ENCODE data around the gene CSE1L. TPM values are rescaled to one million over a fixed set of nuclear protein-coding genes. Genes with fewer than 3 reads are reported as not detected.
"Not testable (repeated sequence)": the region's sequence is repeated elsewhere in the genome, so short reads cannot be mapped to it uniquely, and the experiment has no call there.

Gene CSE1L
- total RNA-seq, 2 donors from 2014 or later, result 54.7 to 61.3 TPM

- no peak overlapping the region for H3K27ac Mint-ChIP-seq
Measured at GRCh38 chr20:49034070-49034732, 11.9 kb upstream of the CSE1L start.

DNA sequence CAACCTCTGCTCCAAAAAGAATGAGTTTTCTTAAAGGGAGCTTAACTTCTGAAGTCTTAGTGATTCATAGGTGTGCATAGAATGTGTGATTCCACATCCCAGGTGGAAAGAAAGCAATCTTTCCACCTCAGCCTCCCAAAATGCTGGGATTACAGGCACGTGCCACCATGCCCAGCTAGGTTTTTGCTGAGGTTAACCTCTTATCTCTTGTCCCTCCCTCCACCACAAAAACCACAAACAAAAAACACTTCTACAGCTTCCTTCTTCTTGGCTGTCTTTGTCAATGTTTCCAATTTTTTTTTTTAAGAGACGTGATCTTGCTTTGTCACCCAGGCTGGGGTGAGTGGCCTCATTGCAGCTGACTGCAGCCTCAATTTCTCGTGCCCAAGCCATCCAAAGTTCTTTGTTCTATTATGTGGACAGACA lies 8.1 kb upstream of the CSE1L start:
- H3K9me3 Mint-ChIP-seq, result no peaks in the 10 kb centered on the region
- H3K27me3 Mint-ChIP-seq (ENCODE audit: low read depth), result no peaks in the 10 kb centered on the region
- no peak overlapping the region for H3K27ac Mint-ChIP-seq
- DNase-seq (peak in 1 of 2 donors; percentile 16), ATAC-seq (replicated peaks in 1 of 2) (peak; percentile 68 to 69)
- H3K36me3 Mint-ChIP-seq (ENCODE audit: insufficient read depth in 2 of 2), result peaks cover 0 to 3% of the 10 kb centered on the region in 2 donors
- H3K4me1 Mint-ChIP-seq (ENCODE audit: low read depth), result peaks cover 19% of the 10 kb centered on the region
- H3K4me3 Mint-ChIP-seq, result peak overlapping the region; percentile 1 to 16

More at GRCh38 chr20:49034070-49034732, 11.9 kb upstream of the CSE1L start:
- Mint-ChIP-seq H3K36me3 (ENCODE audit: insufficient read depth in 2 of 2) (peaks cover 0 to 9% of the 10 kb centered on the region in 2 donors), H3K4me1 (ENCODE audit: low read depth) (peaks cover 13% of the 10 kb centered on the region), H3K27me3 (ENCODE audit: low read depth) (no peaks in the 10 kb centered on the region), H3K4me3 (no peak overlapping the region), H3K9me3 (no peaks in the 10 kb centered on the region)
- DNase-seq (no peak), ATAC-seq (replicated peaks in 1 of 2) (no peak)

GRCh38 chr20:49039854-49040253 lies 6.3 kb upstream of the CSE1L start:
- Mint-ChIP-seq H3K4me3 (no peak overlapping the region), H3K4me1 (ENCODE audit: low read depth) (peaks cover 19% of the 10 kb centered on the region), H3K27me3 (ENCODE audit: low read depth) (no peaks in the 10 kb centered on the region), H3K36me3 (ENCODE audit: insufficient read depth in 2 of 2) (no peaks in the 10 kb centered on the region), H3K9me3 (no peaks in the 10 kb centered on the region), H3K27ac (no peak overlapping the region)
- no peak for DNase-seq
- no peak for ATAC-seq (replicated peaks in 1 of 2)

GRCh38 chr20:49043000-49043399 lies 3.1 kb upstream of the CSE1L start:
- no peak overlapping the region for H3K27ac Mint-ChIP-seq
- DNase-seq (no peak), ATAC-seq (replicated peaks in 1 of 2) (no peak)
- H3K27me3 Mint-ChIP-seq (ENCODE audit: low read depth), result no peaks in the 10 kb centered on the region
- no peaks in the 10 kb centered on the region for H3K9me3 Mint-ChIP-seq
- peaks cover 34% of the 10 kb centered on the region for H3K4me1 Mint-ChIP-seq (ENCODE audit: low read depth)
- H3K4me3 Mint-ChIP-seq, result no peak overlapping the region
- peaks cover 2 to 8% of the 10 kb centered on the region in 2 donors for H3K36me3 Mint-ChIP-seq (ENCODE audit: insufficient read depth in 2 of 2)

DNA sequence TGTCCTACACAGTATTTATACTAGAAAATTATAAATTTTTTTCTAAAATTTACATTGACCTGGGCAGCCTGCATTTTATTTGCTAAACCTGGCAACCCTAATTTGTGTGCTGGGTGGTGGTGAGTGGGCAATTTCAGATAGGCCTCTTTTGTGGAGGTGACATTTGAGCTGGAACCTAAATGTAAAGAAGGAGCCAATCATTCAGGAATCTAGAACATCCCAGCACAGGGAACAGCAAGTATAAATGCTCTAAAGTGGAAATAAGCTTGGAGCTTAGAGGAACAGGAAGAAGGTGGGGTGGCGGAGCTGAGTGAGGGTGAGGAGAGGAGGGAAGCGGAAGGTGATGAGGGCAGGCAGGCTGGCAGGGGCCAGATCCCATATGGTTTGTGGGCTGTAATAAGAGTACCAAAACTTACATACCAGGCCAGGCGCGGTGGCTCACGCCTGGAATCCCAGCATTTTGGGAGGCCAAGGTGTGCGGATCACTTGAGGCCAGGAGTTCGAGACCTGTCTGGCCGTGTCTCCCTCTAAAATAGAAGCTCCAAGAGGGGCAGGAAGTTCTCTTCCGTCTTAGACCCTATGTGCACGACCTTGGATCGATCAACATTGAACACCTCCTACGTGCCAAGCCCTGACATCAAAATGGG lies 549 bp upstream of the CSE1L start:
- Mint-ChIP-seq H3K36me3 (ENCODE audit: insufficient read depth in 2 of 2) (peaks cover 4 to 15% of the 10 kb centered on the region in 2 donors), H3K27me3 (ENCODE audit: low read depth) (no peaks in the 10 kb centered on the region), H3K4me1 (ENCODE audit: low read depth) (peaks cover 37% of the 10 kb centered on the region), H3K9me3 (no peaks in the 10 kb centered on the region), H3K4me3 (peak overlapping the region; percentile 97 to 99), H3K27ac (peak overlapping the region; percentile 95)
- ATAC-seq (replicated peaks in 1 of 2) (peak in 1 of 2 donors; percentile 13), DNase-seq (peak; percentile 18 to 39)

DNA sequence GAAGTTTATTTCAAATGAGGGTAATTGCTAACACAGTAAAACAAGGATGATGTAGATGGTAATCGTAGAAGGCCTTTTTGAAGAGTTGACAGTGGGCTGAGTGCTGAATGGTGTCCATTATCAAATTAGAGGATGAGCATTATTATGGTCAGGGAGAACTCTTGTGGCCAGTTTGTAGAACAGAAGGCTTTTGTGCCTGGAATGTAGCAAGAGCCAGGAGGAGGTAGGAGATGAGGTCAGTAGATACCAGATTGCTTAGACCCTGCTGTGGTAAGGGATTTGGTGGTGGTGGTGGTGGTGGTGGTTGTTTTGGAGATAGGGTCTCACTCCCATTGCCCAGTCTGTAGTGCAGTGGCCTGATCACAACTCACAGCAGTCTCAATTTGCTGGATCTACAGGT lies 6.2 kb downstream of the CSE1L start:
- H3K27ac Mint-ChIP-seq, result no peak overlapping the region
- no peak for DNase-seq
- no peak for ATAC-seq (replicated peaks in 1 of 2)
- H3K27me3 Mint-ChIP-seq (ENCODE audit: low read depth), result no peaks in the 10 kb centered on the region
- no peaks in the 10 kb centered on the region for H3K9me3 Mint-ChIP-seq
- H3K4me1 Mint-ChIP-seq (ENCODE audit: low read depth), result peaks cover 66% of the 10 kb centered on the region
- no peak overlapping the region for H3K4me3 Mint-ChIP-seq
- peaks cover 8 to 29% of the 10 kb centered on the region in 2 donors for H3K36me3 Mint-ChIP-seq (ENCODE audit: insufficient read depth in 2 of 2)

GRCh38 chr20:49054056-49054643 lies 8.0 kb downstream of the CSE1L start:
- Mint-ChIP-seq H3K4me3 (peak overlapping the region in 1 of 2 donors; percentile 6), H3K36me3 (ENCODE audit: insufficient read depth in 2 of 2) (peaks cover 4 to 27% of the 10 kb centered on the region in 2 donors), H3K4me1 (ENCODE audit: low read depth) (peaks cover 49% of the 10 kb centered on the region), H3K9me3 (no peaks in the 10 kb centered on the region), H3K27me3 (ENCODE audit: low read depth) (no peaks in the 10 kb centered on the region), H3K27ac (no peak overlapping the region)
- DNase-seq (no peak), ATAC-seq (replicated peaks in 1 of 2) (peak in 1 of 2 donors; percentile 43)

DNA sequence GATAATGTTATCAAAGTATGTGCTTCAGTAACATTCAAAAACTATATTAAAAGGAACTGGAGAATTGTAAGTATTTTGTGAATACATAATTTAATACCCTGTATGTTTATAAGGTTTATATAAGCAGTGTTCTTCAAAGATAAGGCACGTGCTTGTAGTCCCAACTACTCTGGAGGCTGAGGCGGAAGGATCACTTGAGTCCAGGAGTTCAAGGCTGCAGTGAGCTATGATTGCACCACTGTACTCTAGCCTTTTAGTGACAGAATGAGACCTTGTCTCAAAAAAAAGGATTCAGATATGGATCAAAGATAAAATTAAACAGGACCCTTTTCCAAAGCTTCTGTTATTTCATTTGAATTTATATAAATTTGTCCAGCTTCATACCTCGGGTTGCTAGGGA lies 17.2 kb downstream of the CSE1L start:
- Mint-ChIP-seq H3K4me3 (no peak overlapping the region), H3K4me1 (ENCODE audit: low read depth) (no peaks in the 10 kb centered on the region), H3K27ac (no peak overlapping the region), H3K27me3 (ENCODE audit: low read depth) (no peaks in the 10 kb centered on the region), H3K9me3 (no peaks in the 10 kb centered on the region), H3K36me3 (ENCODE audit: insufficient read depth in 2 of 2) (peaks cover 3 to 30% of the 10 kb centered on the region in 2 donors)
- DNase-seq (no peak), ATAC-seq (replicated peaks in 1 of 2) (no peak)

- DNase-seq, result no peak
- no peak for ATAC-seq (replicated peaks in 1 of 2)
- Mint-ChIP-seq H3K4me3 (no peak overlapping the region), H3K9me3 (no peaks in the 10 kb centered on the region), H3K4me1 (ENCODE audit: low read depth) (no peaks in the 10 kb centered on the region), H3K36me3 (ENCODE audit: insufficient read depth in 2 of 2) (peaks cover 4 to 40% of the 10 kb centered on the region in 2 donors), H3K27me3 (ENCODE audit: low read depth) (no peaks in the 10 kb centered on the region), H3K27ac (peak overlapping the region; percentile 31)
Measured at GRCh38 chr20:49074521-49074920, 28.4 kb downstream of the CSE1L start.

- Mint-ChIP-seq H3K4me3 (no peak overlapping the region), H3K27me3 (ENCODE audit: low read depth) (no peaks in the 10 kb centered on the region), H3K9me3 (no peaks in the 10 kb centered on the region), H3K27ac (no peak overlapping the region), H3K4me1 (ENCODE audit: low read depth) (no peaks in the 10 kb centered on the region), H3K36me3 (ENCODE audit: insufficient read depth in 2 of 2) (peaks cover 7 to 46% of the 10 kb centered on the region in 2 donors)
- DNase-seq, result no peak
- no peak for ATAC-seq (replicated peaks in 1 of 2)
Measured at GRCh38 chr20:49078310-49078709, 32.2 kb downstream of the CSE1L start.

- not testable (repeated sequence) for H3K27ac Mint-ChIP-seq; H3K9me3 Mint-ChIP-seq; DNase-seq; ATAC-seq (replicated peaks in 1 of 2); H3K27me3 Mint-ChIP-seq (ENCODE audit: low read depth); H3K4me1 Mint-ChIP-seq (ENCODE audit: low read depth); H3K4me3 Mint-ChIP-seq
- peaks cover 5 to 43% of the 10 kb centered on the region in 2 donors for H3K36me3 Mint-ChIP-seq (ENCODE audit: insufficient read depth in 2 of 2)
Measured at GRCh38 chr20:49082295-49082694, 36.2 kb downstream of the CSE1L start.

- Mint-ChIP-seq H3K4me3 (no peak overlapping the region), H3K27ac (no peak overlapping the region), H3K27me3 (ENCODE audit: low read depth) (no peaks in the 10 kb centered on the region), H3K9me3 (no peaks in the 10 kb centered on the region), H3K36me3 (ENCODE audit: insufficient read depth in 2 of 2) (peaks cover 3 to 43% of the 10 kb centered on the region in 2 donors), H3K4me1 (ENCODE audit: low read depth) (no peaks in the 10 kb centered on the region)
- no peak for DNase-seq
- no peak for ATAC-seq (replicated peaks in 1 of 2)
Measured at GRCh38 chr20:49091104-49091503, 45.0 kb downstream of the CSE1L start.

GRCh38 chr20:49091762-49092161 lies 45.6 kb downstream of the CSE1L start:
- Mint-ChIP-seq H3K27ac (peak overlapping the region; percentile 50), H3K27me3 (ENCODE audit: low read depth) (no peaks in the 10 kb centered on the region), H3K4me3 (no peak overlapping the region), H3K9me3 (no peaks in the 10 kb centered on the region), H3K4me1 (ENCODE audit: low read depth) (no peaks in the 10 kb centered on the region), H3K36me3 (ENCODE audit: insufficient read depth in 2 of 2) (peaks cover 3 to 48% of the 10 kb centered on the region in 2 donors)
- no peak for DNase-seq
- ATAC-seq (replicated peaks in 1 of 2), result no peak
